Femur (tissue), 1 donor: ENCODE results near the gene NUP214.
"Not testable (repeated sequence)": the region's sequence is repeated elsewhere in the genome, so short reads cannot be mapped to it uniquely, and the experiment has no call there.

ENCODE experiments used
- DNase-seq: peaks from one replicate; pipeline ENCODE4 v3.0.0-alpha.2; 2017

The NUP214 gene

DNA sequence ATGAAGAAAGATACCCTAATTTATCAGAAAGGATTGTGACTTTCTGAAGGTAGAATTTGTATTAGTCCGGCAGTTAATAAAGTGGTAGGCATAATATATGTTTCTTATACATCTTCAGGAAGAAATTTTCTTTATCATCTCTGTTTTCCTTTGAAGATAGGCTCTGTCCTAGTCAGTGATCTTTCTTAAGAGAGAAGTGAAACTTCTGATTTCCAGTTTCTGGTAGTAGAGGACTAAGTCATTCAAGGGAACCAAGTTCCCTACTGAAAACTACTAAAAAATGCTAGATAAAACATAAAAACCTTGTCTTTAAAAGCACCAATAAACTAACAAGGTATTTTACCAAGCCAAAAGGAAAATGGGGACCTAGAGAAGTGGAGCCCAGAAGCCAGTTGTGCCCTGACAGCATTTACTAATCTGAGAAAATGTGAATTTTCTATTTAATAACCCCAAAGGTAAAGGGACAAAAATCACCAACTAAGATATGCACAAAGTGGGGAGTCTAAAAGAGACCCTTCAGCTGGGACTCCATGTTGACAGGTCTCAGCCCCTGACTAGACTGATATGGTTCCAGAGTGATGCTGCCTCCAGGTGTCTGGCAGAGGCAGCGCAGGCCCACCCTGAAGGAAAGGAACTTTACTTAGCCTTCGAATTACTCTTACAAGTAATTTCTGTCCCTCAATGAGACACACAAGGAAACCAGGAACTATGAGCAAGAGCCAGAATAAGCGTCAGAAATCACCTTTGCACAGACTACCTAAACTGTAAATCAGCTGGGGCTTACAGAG is 78.2 kb downstream of the NUP214 start:
- no peak for DNase-seq

DNA sequence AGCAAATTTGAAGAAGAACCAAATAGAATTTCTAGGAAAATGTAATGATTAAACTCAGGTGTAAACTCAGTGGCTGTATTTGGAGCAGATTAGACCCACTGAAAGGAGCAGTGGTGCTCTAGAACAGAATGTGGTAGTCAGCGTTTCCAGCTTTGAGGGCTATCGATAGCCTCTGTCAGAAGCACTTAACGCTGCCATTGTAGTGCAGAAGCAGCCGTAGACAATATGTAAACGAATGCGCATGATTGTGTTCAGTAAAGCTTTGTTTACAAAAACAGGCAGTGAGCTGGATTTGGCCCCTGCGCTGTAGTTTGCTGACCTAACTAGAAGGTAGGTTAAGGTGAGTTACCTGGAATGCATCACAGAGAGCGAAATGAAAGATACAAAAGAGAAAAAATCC is 78.9 kb downstream of the NUP214 start:
- DNase-seq: no peak

GRCh38 chr9:131206495-131206894 is 81.1 kb downstream of the NUP214 start:
- DNase-seq: no peak

GRCh38 chr9:131211920-131212319 is 86.5 kb downstream of the NUP214 start:
- not testable (repeated sequence) for DNase-seq

- no peak for DNase-seq
Observed at GRCh38 chr9:131214286-131214856, 89.0 kb downstream of the NUP214 start.

DNA sequence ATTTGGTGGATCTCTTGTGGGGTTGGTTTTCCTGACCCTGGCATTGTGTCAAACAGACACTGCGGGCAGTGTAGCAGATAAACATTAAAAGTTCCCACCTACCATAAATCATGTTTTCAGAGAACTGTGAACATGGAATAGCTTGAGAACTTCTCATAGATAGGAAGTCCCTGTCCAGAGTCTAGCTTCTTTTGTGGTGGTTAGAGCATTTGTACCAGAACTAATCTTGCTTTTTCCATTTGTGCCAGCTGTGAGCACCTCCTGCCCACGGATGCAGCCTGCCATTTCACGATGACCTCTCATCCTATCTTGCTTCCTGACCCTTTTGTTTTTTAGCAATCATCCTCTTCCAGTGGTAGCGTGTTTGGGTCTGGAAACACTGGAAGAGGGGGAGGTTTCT is 89.5 kb downstream of the NUP214 start:
- DNase-seq: no peak

- DNase-seq: no peak
Observed at GRCh38 chr9:131216806-131217205, 91.4 kb downstream of the NUP214 start.

DNA sequence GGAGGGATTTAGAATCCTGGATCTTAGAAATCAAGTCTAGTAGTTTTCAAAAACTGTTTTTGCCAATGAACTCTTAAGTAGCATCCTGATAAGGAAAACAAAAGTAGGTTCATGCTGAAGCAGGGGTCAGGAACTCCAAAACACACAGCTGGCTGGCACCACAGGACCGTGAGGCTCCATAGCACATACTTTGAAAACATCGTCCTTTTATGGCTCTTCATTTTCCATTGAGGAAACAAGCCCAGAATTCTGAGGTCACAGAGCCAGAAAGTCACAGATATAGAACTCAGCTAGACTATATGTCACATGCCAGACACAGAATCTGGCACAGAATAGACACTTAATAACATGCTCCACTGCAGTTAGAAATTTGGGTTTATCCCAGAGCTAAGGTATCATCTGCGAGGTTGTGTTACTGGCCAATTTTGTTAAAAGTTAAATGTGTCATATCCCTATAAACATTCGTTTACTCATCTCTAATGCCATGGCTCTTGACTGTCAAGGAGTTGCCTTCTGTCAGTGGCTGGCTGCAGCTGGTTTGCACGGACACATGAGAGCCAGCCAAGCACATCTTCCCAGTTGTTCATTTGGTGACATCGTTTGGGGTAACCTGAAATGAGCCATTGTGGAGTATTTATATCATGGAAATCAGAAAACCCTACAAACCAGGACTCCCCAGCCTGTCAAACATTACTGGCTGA is 92.1 kb downstream of the NUP214 start:
- no peak for DNase-seq

DNA sequence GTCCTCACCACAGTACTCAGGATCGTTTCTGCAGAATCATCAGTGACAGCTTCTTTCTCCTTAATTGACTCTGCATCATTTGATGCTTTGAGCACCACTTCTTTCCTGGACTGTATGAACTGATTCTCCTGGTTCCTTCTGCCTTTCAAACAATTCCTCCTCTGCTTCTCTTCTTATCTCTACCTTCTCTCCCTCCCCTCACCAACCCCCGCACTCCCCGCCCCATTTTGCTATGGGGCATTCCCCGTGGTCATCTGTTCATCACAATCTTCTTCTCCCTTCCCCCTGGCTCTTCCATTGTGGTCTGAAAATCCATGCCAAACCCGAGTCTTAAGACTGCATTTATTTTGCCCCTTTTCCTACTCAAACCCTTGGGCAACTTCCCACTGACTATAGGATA is 93.0 kb downstream of the NUP214 start:
- DNase-seq: no peak

- DNase-seq: no peak
Observed at GRCh38 chr9:131220485-131220884, 95.1 kb downstream of the NUP214 start.

DNA sequence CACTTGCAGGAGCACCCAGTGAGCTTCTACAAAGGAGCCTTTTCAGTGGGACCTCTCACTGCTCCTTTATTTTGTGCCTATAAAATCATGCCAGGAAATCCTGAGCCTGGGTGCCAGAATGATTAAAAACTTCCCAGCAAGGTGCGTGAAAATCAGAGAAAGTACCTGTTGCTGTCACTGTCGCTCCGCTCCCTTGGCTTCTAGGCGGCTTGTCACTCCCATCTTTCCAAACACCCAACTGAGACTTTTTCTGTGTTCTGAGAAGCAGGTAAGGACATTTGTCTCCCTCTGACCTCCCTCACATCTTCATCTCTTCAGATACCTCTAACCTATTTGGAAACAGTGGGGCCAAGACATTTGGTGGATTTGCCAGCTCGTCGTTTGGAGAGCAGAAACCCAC is 97.1 kb downstream of the NUP214 start:
- no peak for DNase-seq

DNA sequence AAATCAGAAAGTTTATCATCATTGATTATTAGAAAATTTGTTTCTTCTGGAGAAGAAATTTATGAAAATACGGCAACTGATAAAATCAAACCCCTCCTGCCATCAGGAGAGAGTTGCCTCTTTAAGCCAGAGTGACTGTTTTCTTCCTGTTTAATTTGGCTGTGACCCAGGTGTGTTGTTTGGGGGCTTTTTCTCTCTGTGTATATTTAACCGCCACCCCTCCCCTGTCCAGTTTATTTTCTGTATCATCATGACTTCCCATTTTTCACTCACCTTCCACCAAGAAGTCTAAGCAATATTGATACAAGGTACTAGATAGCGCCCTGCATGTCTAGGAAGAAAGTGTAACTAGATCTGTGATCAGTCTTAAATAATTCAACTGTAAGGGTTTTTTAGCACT is 100.8 kb downstream of the NUP214 start:
- DNase-seq: no peak

DNA sequence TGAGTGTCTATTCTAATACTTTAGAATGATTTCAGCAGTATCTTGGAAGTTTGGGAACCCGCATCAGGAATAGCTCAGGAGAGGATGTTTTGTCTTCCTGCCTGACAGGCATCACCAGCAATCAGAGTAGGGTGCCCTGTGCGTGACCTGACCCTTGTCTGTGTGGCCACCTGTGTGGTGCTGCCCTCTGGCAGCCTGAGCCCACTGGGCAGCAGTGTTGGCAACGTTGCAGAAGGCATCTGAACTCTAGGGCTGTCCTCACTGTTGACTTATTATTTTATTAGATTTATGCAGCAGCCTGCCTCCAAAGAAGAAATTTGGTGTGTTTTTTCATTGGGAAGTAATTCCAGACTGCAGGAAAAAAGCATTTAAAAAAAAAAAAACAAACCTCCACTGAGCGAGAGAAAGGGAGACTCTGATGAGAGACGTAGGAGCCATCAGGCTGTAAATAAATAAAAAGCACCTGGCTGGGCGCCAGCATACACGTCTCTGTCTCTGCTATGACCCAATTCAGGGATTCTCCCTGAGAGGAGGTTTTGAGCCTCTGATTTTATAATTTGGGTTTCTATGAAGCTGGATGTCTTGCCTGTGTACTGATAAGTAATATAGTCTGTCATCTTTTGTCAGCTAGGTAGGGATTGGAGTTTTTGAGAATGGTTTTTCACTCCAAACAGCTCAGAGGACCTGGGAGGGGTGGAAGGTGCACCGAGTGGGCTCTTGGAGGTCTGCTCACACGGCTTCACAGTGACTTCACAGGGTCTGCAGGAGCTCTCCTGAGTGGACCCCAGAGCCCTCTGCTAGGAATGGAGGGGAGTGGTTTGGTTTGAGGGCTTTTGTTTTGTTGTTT is 101.9 kb downstream of the NUP214 start:
- no peak for DNase-seq

- DNase-seq: no peak
Observed at GRCh38 chr9:131227959-131228460, 102.6 kb downstream of the NUP214 start.

GRCh38 chr9:131228988-131229387 is 103.6 kb downstream of the NUP214 start:
- DNase-seq: no peak

DNA sequence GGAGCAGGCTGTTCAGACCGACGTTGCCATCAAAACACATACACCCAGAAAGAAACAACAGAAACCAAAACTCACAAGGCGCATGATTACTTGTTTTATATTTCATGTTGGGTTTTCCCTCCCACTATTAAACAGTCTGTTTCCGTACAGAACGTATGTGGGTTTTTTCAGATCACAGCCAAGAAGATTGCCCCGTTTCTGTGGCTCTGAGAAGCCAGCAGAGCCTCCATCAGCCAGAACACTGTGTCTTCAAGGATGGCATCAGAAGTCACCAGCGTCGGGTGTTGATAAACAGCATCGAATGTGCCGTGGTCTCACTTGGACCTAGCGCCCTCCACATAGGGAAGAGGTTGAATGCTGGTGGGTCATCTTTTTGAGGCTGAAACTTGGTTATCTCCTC is 108.2 kb downstream of the NUP214 start:
- no peak for DNase-seq

DNA sequence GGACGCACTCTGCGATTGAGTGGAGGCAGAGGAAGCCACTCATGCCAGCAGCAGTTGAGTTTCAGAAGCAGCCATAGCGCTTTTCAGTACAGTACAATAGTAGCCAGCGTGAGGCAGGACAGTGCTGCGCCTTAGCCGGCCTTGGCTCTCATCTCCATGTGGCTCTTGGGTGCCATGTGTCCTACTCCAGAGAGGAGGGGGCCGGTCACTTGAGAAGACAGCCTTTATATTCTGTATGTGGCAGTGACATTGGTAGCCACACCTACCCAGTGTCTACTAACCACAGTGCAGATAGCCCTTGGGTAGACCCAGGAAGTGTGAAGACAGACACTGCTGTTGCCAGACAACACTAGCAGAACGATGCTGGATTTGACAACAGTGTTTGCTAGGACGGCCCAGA is 108.6 kb downstream of the NUP214 start:
- DNase-seq: no peak

- DNase-seq: no peak
Observed at GRCh38 chr9:131234799-131235479, 109.6 kb downstream of the NUP214 start.

DNA sequence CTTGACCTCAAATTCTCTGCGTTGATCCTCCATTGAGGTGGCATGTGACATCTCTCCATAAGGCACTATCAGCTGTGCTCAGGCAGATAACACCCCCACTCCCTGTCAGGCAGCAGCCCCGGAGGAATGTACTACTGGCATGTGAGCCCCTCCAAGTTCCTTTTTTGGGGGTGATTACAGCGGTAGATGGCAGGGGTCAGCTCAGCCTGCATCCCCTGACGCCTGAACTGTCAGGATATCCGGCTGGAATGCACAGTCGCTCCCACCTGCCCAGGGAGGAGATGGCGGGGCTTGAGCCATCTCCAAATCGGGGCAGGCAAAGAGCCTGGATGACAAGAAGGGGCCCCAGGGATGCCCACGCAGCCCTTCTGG is 110.1 kb downstream of the NUP214 start:
- no peak for DNase-seq

- DNase-seq: no peak
Observed at GRCh38 chr9:131236161-131236560, 110.8 kb downstream of the NUP214 start.

DNA sequence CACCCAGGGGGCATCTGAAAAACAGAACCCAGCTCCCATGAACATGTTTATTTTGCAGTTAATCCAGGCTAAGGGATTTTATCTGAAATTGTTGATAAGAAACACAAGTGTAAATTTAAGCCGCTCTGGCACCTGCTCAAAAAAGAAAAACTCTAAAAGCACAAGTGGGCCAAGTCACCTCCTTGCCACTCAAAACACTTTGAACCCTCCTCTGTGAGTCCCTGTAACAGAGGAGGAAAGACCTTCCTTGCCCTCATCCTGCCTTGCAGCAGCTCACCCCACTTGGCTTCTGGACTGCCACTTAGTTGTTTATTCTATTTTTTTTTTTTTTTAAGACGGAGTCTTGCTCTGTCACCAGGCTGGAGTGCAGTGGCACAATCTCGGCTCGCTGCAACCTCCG is 111.4 kb downstream of the NUP214 start:
- DNase-seq: no peak

DNA sequence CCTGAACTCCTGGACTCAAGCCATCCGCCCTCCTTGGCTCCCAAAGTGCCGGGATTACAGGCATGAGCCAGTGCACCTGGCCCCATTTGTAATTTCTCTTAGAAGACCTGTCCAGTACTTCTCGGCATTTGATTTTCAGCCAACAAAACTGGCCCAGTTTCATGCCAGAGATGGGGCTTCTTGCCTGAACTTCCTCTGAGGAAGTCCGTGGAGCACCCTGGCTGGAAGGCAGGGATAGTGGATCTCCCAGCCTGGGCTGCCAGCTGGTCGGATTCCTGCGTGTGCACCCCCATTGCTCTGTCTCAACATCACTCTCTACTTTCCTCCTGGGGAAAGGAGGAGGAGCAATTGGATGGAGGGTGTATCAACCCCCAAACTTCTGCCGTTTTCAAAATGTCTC is 111.9 kb downstream of the NUP214 start:
- DNase-seq: no peak
